Measurements from ENCODE around the gene DCTN1. TPM values are rescaled to one million over a fixed set of nuclear protein-coding genes. Genes with fewer than 3 reads are reported as not detected.

Gene DCTN1
- polyA plus RNA-seq, 3 donors: 135 to 169 (median 151) TPM

- no peak for DNase-seq (ENCODE audit: extremely low read depth in 1 of 11, low read depth in 9 of 11, low spot score in 4 of 11)
Measured at GRCh38 chr2:74384051-74384450, 3.9 kb upstream of the DCTN1 start.

GRCh38 chr2:74383254-74383653 is 3.1 kb upstream of the DCTN1 start:
- DNase-seq (ENCODE audit: extremely low read depth in 1 of 11, low read depth in 9 of 11, low spot score in 4 of 11): no peak

- DNase-seq (ENCODE audit: extremely low read depth in 1 of 11, low read depth in 9 of 11, low spot score in 4 of 11): no peak
Measured at GRCh38 chr2:74381751-74382150, 1.6 kb upstream of the DCTN1 start.

DNA sequence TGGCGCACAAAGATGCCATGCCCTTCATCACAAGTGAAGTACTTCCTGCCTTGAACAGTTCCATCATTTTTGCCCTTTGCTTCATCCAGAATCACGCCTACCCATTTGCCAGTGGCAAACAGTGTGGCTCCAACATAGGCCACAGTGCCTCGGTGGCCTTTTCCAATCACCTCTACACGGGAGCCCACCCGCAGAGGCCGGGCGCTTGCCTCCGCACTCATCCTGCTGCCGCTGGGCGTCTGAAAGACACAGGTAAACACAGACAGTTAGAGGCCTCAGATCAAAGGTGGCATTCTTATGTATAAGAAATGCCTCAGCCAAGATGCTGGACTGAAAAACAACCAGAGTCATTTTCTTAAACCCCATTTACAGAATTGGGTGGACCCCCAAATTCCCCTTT is 2.1 kb downstream of the DCTN1 start:
- no peak for DNase-seq (ENCODE audit: extremely low read depth in 1 of 11, low read depth in 9 of 11, low spot score in 4 of 11)

GRCh38 chr2:74375838-74376237 is 4.3 kb downstream of the DCTN1 start:
- DNase-seq (ENCODE audit: extremely low read depth in 1 of 11, low read depth in 9 of 11, low spot score in 4 of 11): no peak

DNA sequence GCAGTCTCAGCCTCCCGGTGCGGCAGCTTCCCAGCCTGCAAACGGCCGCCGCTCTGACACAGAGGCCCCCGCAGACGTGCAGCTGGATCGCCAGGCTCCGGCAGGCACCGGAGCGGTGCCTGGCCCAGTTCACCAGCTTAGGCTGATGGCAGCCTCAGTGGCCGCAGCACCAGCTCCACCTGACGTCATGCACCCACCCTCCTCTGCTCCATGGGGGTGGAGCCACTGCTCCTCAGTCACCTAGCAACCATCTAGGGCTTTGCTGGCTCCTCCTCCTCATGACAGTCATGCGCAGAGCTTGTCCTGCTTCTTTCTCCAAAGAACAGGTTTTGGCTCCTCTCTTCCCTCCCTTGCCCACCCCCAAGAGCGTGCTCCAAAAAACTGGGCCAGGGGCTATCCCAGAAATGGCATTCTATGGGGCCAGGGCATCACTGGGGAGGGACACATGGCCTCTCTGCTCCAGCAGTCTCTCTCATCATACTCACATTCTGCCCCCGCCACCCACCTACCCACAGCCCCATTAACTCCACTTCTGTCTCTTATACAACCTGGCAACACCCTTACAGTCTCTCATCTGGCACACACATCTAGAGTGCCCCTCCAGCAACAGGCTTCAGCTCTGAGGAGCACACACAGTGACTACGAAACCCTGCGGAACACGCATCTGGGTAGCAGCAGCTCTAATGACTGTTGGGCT is 5.5 kb downstream of the DCTN1 start:
- peak; percentile 53 to 86 (median 71) for DNase-seq (ENCODE audit: extremely low read depth in 1 of 11, low read depth in 9 of 11, low spot score in 4 of 11)

- DNase-seq (ENCODE audit: extremely low read depth in 1 of 11, low read depth in 9 of 11, low spot score in 4 of 11): no peak
Measured at GRCh38 chr2:74373985-74374384, 6.1 kb downstream of the DCTN1 start.

GRCh38 chr2:74373221-74373676 is 6.9 kb downstream of the DCTN1 start:
- DNase-seq (ENCODE audit: extremely low read depth in 1 of 11, low read depth in 9 of 11, low spot score in 4 of 11): no peak

- no peak for DNase-seq (ENCODE audit: extremely low read depth in 1 of 11, low read depth in 9 of 11, low spot score in 4 of 11)
Measured at GRCh38 chr2:74372674-74373073, 7.4 kb downstream of the DCTN1 start.

- DNase-seq (ENCODE audit: extremely low read depth in 1 of 11, low read depth in 9 of 11, low spot score in 4 of 11): no peak
Measured at GRCh38 chr2:74371421-74371820, 8.7 kb downstream of the DCTN1 start.

- no peak for DNase-seq (ENCODE audit: extremely low read depth in 1 of 11, low read depth in 9 of 11, low spot score in 4 of 11)
Measured at GRCh38 chr2:74369976-74370375, 10.1 kb downstream of the DCTN1 start.

- DNase-seq (ENCODE audit: extremely low read depth in 1 of 11, low read depth in 9 of 11, low spot score in 4 of 11): no peak
Measured at GRCh38 chr2:74368499-74368898, 11.6 kb downstream of the DCTN1 start.

DNA sequence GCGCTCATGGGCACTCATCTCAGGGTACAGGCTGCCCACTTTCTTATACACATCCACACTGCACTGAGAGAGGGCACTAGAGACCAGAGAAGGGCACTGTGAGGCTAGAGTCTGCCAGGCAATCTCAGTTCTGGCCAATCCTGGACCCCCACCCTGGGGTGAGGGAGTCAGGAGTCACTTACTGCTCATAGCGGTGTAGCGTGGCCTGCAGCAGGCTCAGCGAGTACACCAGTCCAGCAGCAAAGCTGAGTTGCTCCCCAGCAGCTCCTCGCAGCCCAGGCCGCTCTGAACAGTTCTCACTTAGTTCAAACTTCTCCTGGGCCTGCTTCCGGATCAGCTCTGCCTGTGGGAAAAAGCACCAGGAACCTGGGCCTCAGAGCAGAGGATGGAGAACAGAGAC is 12.3 kb downstream of the DCTN1 start:
- no peak for DNase-seq (ENCODE audit: extremely low read depth in 1 of 11, low read depth in 9 of 11, low spot score in 4 of 11)

GRCh38 chr2:74366036-74366435 is 14.1 kb downstream of the DCTN1 start:
- no peak for DNase-seq (ENCODE audit: extremely low read depth in 1 of 11, low read depth in 9 of 11, low spot score in 4 of 11)

- no peak for DNase-seq (ENCODE audit: extremely low read depth in 1 of 11, low read depth in 9 of 11, low spot score in 4 of 11)
Measured at GRCh38 chr2:74364533-74365505, 15.3 kb downstream of the DCTN1 start.

- DNase-seq (ENCODE audit: extremely low read depth in 1 of 11, low read depth in 9 of 11, low spot score in 4 of 11): no peak
Measured at GRCh38 chr2:74361327-74361726, 18.8 kb downstream of the DCTN1 start.

DNA sequence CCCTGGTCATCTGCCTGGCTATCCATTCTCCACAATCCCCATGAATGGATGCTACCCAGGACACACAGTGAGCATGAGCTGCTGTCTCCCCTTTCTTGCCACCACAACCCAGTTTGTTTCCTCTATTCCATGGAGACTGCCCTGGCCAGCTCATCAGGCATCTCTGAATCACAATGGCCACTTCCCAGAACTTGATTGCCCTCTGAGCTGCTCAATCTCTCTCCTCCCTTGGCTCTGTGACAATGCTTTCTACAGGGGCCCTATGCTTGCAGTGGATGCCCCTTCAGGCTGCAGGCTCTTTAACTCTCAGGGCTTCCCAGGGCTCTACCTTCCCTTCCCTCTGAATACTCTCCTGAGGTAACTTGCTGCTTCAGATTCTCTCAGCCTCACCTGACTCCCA is 22.5 kb downstream of the DCTN1 start:
- no peak for DNase-seq (ENCODE audit: extremely low read depth in 1 of 11, low read depth in 9 of 11, low spot score in 4 of 11)

DNA sequence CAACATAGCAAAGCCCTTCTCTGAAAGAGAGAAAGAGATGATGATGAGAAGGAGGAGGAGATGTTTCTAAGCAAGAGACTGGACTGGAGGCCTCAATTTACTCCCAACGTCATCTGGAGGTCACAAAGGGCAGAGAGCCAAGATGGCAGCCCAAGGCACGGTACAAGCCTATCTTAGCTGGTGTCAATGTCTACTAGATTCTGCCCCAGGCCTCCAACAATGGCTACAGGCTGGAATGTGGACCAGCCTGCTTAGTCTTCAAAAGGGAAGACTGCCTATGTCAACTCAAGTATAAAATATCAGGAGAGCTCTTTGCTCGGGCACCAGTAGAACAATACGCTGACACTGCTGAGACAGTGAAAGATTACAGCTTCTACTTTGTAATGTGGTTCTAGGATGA is 30.2 kb downstream of the DCTN1 start:
- no peak for DNase-seq (ENCODE audit: extremely low read depth in 1 of 11, low read depth in 9 of 11, low spot score in 4 of 11)

GRCh38 chr2:74347742-74348141 is 32.4 kb downstream of the DCTN1 start:
- no peak for DNase-seq (ENCODE audit: extremely low read depth in 1 of 11, low read depth in 9 of 11, low spot score in 4 of 11)

- DNase-seq (ENCODE audit: extremely low read depth in 1 of 11, low read depth in 9 of 11, low spot score in 4 of 11): no peak
Measured at GRCh38 chr2:74347303-74347702, 32.8 kb downstream of the DCTN1 start.
